Smooth muscle cell (in vitro differentiated cells): ENCODE data around the gene TCOF1. TPM values are rescaled to one million over a fixed set of nuclear protein-coding genes. Genes with fewer than 3 reads are reported as not detected.
A peak's percentile ranks its signal among the peaks of the same experiment; 100 is the strongest.

Experiments used
- DNase-seq: peaks from one replicate; lab custom pipeline; 2025; ENCODE audit not compliant: unreplicated experiment; lab: John Stamatoyannopoulos, UW
- H2AFZ ChIP-seq: fragments of 200-600 bp; sonication (generic); 2 replicates; pipeline ENCODE4 v1.6.0; 2016; ENCODE audit warnings: antibody characterized with exemption, low read depth, mild to moderate bottlenecking
- H3F3A ChIP-seq: fragments of 200-600 bp; sonication (generic); 2 replicates; pipeline ENCODE4 v1.6.0; 2017; ENCODE audit warnings: antibody characterized with exemption, low read depth
- H3K27ac ChIP-seq: fragments of 200-600 bp; sonication (generic); 2 replicates; pipeline ENCODE4 v1.5.1; 2016; ENCODE audit warnings: low read depth, mild to moderate bottlenecking
- H3K27me3 ChIP-seq: fragments of 200-600 bp; sonication (generic); 2 replicates; pipeline ENCODE4 v1.6.1; 2016; ENCODE audit warnings: low read depth, mild to moderate bottlenecking
- H3K36me3 ChIP-seq: fragments of 200-600 bp; sonication (generic); 2 replicates; pipeline ENCODE4 v1.5.1; 2016; ENCODE audit warnings: low read depth
- H3K4me1 ChIP-seq: fragments of 200-600 bp; sonication (generic); 2 replicates; pipeline ENCODE4 v1.5.1; 2016; ENCODE audit warnings: low read depth
- H3K4me2 ChIP-seq: fragments of 200-600 bp; sonication (generic); 2 replicates; pipeline ENCODE4 v1.6.0; 2016; ENCODE audit warnings: mild to moderate bottlenecking
- H3K4me3 ChIP-seq: fragments of 200-600 bp; sonication (generic); 2 replicates; pipeline ENCODE4 v1.5.1; 2016; ENCODE audit warnings: mild to moderate bottlenecking
- H3K79me2 ChIP-seq: fragments of 200-600 bp; sonication (generic); 2 replicates; pipeline ENCODE4 v1.6.0; 2016; ENCODE audit warnings: low read depth, mild to moderate bottlenecking
- H3K9ac ChIP-seq: fragments of 200-600 bp; sonication (generic); 2 replicates; pipeline ENCODE4 v1.6.0; 2016; ENCODE audit warnings: low read depth
- H3K9me3 ChIP-seq: fragments of 200-600 bp; sonication (generic); replicated peaks from 2 replicates; pipeline ENCODE4 v1.5.1; 2016; ENCODE audit warnings: low read depth
- H4K20me1 ChIP-seq: fragments of 200-600 bp; sonication (generic); 2 replicates; pipeline ENCODE4 v1.6.0; 2016; ENCODE audit warnings: low read depth
- CTCF ChIP-seq: fragments of 200-600 bp; sonication (generic); IDR thresholded peaks from 2 replicates; pipeline ENCODE4 v1.5.1; 2017; ENCODE audit warnings: borderline replicate concordance, mild to moderate bottlenecking, antibody characterized with exemption; ENCODE audit not compliant: insufficient read depth, poor library complexity, severe bottlenecking
- WGBS: methylation state at CpG from one replicate; pipeline ENCODE4 v1.1.7; 2016; ENCODE audit warnings: low lambda C conversion rate; 5-methylcytosine and 5-hydroxymethylcytosine counted together
- polyA plus RNA-seq: library from polyadenylated mRNA; unstranded; fragments of >200 nt; fragmentation: Nextera tagmentation; extraction: Ambion mirVana; gene quantifications from 2 replicates; pipeline ENCODE4 v1.2.1, GENCODE V29; 2016
- total RNA-seq: library from RNA; depleted of rRNA; stranded (reverse); fragments of >200 nt; gene quantifications from 2 replicates; pipeline ENCODE4 v1.2.3, GENCODE V29; 2014

The TCOF1 gene
- total and polyA plus RNA-seq, 2 experiments from 2014 or later: 16.0 to 25.9 TPM

- no peaks in the 10 kb centered on the region for H3K27me3 ChIP-seq
- H3K4me2 ChIP-seq: no peak overlapping the region
- H4K20me1 ChIP-seq: no peaks in the 10 kb centered on the region
- no peaks in the 10 kb centered on the region for H3K79me2 ChIP-seq
- H3K27ac ChIP-seq: no peak overlapping the region
- H3K4me1 ChIP-seq: no peaks in the 10 kb centered on the region
- peak; percentile 9 for DNase-seq
- WGBS: 48% methylated on average over 7 of the region's 7 CpGs
- TF ChIP-seq CTCF: peak; percentile 73
- H3K36me3 ChIP-seq: no peaks in the 10 kb centered on the region
- H3K9ac ChIP-seq: no peak overlapping the region
- H3K9me3 ChIP-seq: no peaks in the 10 kb centered on the region
- no peaks in the 10 kb centered on the region for H3F3A ChIP-seq
- H2AFZ ChIP-seq: no peak overlapping the region
- no peak overlapping the region for H3K4me3 ChIP-seq
Observed at GRCh38 chr5:150350524-150351344, 6.8 kb upstream of the TCOF1 start.

GRCh38 chr5:150352244-150353031 lies 5.1 kb upstream of the TCOF1 start:
- Histone ChIP-seq H3K27ac (no peak overlapping the region), H3K79me2 (no peaks in the 10 kb centered on the region), H3K27me3 (no peaks in the 10 kb centered on the region), H3K4me3 (no peak overlapping the region), H3K9me3 (no peaks in the 10 kb centered on the region), H3K4me1 (peaks cover 5% of the 10 kb centered on the region), H3K4me2 (no peak overlapping the region), H3K36me3 (no peaks in the 10 kb centered on the region), H3F3A (peaks cover 10% of the 10 kb centered on the region), H4K20me1 (no peaks in the 10 kb centered on the region), H2AFZ (no peak overlapping the region), H3K9ac (no peak overlapping the region)
- WGBS: 79% methylated on average over 6 of the region's 6 CpGs
- no peak for TF ChIP-seq CTCF
- no peak for DNase-seq

- H3K4me2 ChIP-seq: no peak overlapping the region
- peaks cover 5% of the 10 kb centered on the region for H3K4me1 ChIP-seq
- no peaks in the 10 kb centered on the region for H3K27me3 ChIP-seq
- no peak overlapping the region for H2AFZ ChIP-seq
- H3K79me2 ChIP-seq: peaks cover 6% of the 10 kb centered on the region
- H3K36me3 ChIP-seq: no peaks in the 10 kb centered on the region
- DNase-seq: no peak
- H3K9me3 ChIP-seq: no peaks in the 10 kb centered on the region
- no peak overlapping the region for H3K9ac ChIP-seq
- H3F3A ChIP-seq: peaks cover 10% of the 10 kb centered on the region
- H4K20me1 ChIP-seq: no peaks in the 10 kb centered on the region
- H3K27ac ChIP-seq: no peak overlapping the region
- no peak for TF ChIP-seq CTCF
- H3K4me3 ChIP-seq: no peak overlapping the region
- WGBS: 88% methylated on average over 3 of the region's 3 CpGs
Observed at GRCh38 chr5:150353032-150353675, 4.3 kb upstream of the TCOF1 start.
